ENCODE data around the gene RHBDD2. TPM values are rescaled to one million over a fixed set of nuclear protein-coding genes. Genes with fewer than 3 reads are reported as not detected.

RHBDD2 gene
- total and polyA plus RNA-seq, 9 of the 15 experiments (the other 6 are each of a cell fraction or from before 2014, with no cell fraction given) = 3.3 to 36.7 (median 17.9) TPM

- TF ChIP-seq ZBTB40 (IDR thresholded peaks at IDR 0.05) (no peak), ZBTB40 (CRISPR knock-in tag; IDR thresholded peaks at IDR 0.05) (no peak), ESRRB (CRISPR knock-in tag; IDR thresholded peaks at IDR 0.05; ENCODE audit: borderline replicate concordance) (no peak), TEAD4 (IDR thresholded peaks at IDR 0.05; ENCODE audit: low read length) (peak; percentile 65), TEAD4 (CRISPR knock-in tag; IDR thresholded peaks at IDR 0.05; ENCODE audit: borderline replicate concordance) (no peak), FOXP4 (CRISPR knock-in tag; IDR thresholded peaks at IDR 0.05; ENCODE audit: borderline replicate concordance) (no peak), RCOR1 (IDR thresholded peaks at IDR 0.05; ENCODE audit: borderline replicate concordance in 1 of 2, low read depth in 2 of 2, low read length in 2 of 2) (peak in 1 of 2 experiments; percentile 91; a peak in 2 of 4 replicates), LARP7 (IDR thresholded peaks at IDR 0.05) (no peak), ZNF384 (IDR thresholded peaks at IDR 0.05; ENCODE audit: low read depth, low read length) (peak; percentile 59; the same call in 1 of the 2 replicates), GATA2 (CRISPR knock-in tag; IDR thresholded peaks at IDR 0.05) (no peak), KHSRP (IDR thresholded peaks at IDR 0.05) (no peak), FOXA3 (CRISPR knock-in tag; conservative IDR thresholded peaks at IDR 0.05 in 1 of 2, IDR thresholded peaks at IDR 0.05 in 1 of 2) (no peak)
- TF ChIP-seq, protein P1, sequence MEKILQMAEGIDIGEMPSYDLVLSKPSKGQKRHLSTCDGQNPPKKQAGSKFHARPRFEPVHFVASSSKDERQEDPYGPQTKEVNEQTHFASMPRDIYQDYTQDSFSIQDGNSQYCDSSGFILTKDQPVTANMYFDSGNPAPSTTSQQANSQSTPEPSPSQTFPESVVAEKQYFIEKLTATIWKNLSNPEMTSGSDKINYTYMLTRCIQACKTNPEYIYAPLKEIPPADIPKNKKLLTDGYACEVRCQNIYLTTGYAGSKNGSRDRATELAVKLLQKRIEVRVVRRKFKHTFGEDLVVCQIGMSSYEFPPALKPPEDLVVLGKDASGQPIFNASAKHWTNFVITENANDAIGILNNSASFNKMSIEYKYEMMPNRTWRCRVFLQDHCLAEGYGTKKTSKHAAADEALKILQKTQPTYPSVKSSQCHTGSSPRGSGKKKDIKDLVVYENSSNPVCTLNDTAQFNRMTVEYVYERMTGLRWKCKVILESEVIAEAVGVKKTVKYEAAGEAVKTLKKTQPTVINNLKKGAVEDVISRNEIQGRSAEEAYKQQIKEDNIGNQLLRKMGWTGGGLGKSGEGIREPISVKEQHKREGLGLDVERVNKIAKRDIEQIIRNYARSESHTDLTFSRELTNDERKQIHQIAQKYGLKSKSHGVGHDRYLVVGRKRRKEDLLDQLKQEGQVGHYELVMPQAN (IDR thresholded peaks at IDR 0.05; ENCODE audit: borderline replicate concordance) = peak; percentile 87; the same call in 1 of the 2 replicates
Measured at GRCh38 chr7:75937958-75938786, 59.3 kb downstream of the RHBDD2 start (continued).

Data from K562 (cell line).